A172 (cell line): Measurements from ENCODE around the gene GJB1. TPM values are rescaled to one million over a fixed set of nuclear protein-coding genes. Genes with fewer than 3 reads are reported as not detected.
"Not testable (repeated sequence)": the region's sequence is repeated elsewhere in the genome, so short reads cannot be mapped to it uniquely, and the experiment has no call there.

Experiments
- DNase-seq: peaks from one replicate; pipeline ENCODE4 v3.0.0-alpha.2; 2015; ENCODE audit warnings: low spot score
- total RNA-seq: library from RNA; depleted of rRNA; stranded (reverse); fragments of >200 nt; shearing (Covaris generic); gene quantifications from 2 replicates; pipeline ENCODE4 v1.2.3, GENCODE V29; 2014; rRNA removed

GJB1 gene
- total RNA-seq, result not detected in 2 replicates

DNA sequence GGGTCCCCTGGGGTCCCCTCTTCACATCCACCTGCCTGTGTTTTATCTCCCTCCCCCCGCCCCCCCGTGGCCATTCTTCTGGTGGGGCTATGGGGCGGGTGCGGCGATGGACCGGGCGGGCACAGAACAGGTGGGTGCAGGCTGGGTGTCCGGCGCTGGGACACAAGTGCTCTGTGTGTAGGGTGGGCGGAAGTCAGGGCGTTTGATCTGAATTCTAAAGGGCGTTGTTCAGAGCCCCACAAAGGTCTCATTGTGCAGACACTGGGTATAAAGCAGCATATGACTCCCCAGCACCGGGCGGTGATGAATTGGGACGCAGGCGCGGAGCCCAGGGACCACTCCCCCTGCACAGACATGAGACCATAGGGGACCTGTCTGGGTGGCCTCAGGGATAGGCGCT is at the start of gene GJB1:
GJB1 (plus strand) TSS at position 296 of the 400 bp plus-strand sequence. CDS start 484 bp downstream, outside the sequence.
- DNase-seq, result no peak

DNA sequence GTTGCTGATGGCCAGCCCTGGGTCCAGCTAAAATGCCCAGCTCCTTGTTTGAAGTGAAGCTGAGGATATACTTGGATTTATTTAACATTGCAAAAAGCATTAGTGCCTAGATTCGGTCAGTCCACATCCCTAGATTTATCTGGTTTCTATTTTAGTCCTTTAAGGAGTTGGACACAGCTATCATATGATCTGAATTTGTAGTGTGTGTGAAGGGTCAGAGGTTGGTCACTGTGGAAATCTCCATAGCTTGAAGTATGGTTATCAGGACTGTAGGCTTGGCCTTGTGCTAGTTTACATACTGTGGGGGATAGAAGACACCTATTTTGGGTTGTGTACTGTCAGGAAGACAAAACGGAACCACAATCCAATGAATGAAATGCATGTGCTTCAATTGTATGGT is 49.6 kb upstream of the GJB1 start:
- no peak for DNase-seq

DNA sequence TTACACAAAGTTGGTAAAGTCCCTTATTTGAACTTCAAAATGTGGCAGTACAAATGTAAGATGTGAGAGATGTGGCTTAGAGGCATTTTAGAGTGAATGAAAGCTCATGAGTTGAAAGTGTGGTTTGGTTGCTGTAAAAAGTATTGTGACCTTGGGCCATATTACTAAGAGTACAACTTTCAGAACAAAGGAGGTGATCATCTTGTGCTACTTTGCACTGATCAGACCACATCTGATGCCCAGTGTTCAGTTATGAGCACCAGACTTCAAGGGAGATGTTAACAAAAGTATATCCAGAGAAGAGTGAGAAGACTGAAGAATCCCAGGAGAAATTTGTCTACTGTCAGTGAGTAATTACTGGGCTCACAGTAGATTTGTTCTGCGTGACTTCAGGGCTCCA is 48.2 kb upstream of the GJB1 start:
- no peak for DNase-seq

DNA sequence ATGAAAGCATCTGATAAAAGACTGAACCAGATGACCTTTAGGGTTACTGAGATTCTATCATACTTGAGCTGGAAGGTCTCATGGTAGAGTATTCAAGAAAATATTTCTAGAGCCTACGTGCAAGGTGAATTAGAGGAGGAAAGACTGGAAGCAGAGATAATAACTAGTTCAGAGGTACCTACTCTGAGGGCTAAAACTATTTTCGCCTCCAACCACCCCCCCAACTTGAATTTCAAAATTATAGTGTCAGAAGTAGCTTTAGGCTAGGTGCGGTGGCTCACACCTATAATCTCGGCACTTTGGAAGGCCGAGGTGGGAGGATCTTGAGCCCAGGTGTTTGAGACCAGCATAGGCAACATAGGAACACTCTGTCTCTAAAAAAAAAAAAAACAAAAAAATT is 47.5 kb upstream of the GJB1 start:
- no peak for DNase-seq

DNA sequence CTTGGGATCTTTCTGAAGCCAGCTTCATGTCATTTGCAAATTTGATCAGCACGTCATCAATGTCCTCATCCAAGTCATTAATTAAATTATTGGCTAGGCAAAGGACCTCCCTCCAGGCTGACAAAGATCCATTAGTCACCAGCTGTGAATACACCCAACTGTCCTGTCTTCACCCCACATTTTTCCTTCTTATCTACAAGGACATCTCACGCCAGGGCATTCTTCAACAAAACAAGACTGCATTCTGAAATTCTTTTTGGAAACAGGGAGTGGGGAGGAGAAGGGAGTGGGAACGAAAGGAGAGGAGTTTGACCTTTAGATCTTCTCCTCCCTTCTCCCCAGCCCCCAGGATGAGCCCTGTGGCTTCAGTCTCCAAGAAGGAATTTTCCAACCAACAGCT is 45.7 kb upstream of the GJB1 start:
- no peak for DNase-seq

DNA sequence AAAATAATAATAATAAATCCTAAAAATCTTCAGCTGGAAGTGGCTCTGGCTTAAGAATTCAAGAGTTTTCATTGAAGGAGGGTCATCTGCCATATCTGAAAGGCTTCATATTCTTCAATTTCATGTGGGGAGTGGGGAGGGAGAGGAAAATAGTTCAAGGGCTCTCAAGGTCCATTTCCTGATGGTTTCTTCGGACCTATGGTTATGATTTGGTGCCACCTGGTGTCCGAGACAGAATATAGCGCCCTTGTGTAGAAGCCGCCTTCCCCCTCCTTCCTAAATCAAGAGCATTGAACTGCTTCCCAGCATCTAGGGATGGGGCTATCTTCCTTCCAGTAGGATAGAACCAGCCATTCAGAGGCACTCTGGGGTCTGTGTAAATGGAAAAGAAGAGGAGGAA is 44.1 kb upstream of the GJB1 start:
- peak; percentile 62 for DNase-seq

DNA sequence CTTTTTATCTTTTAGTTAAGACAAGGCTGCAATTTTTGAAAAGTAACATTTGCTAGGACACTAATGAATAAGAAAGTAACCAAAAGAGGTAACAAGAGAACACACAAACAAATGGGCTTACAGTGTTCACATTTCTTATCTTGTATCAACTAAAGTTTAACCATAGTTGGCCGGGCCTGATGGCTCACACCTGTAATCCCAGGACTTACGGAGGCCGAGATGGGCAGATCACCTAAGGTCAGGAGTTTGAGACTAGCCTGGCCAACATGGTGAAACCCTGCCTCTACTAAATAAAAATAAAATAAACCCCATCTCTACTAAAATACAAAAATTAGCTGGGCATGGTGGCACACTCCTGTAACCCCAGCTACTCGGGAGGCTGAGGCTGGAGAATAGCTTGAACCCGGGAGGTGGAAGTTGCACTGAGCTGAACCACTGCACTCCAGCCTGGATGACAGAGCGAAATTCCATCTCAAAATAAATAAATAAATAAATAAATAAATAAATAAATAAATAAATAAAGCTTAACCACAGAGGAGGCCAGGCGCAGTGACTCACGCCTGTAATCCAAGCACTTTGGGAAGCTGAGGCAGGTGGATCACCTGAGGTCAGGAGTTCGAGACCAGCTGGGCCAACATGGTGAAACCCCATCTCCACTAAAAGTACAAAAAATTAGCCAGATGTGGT is 42.3 kb upstream of the GJB1 start:
- DNase-seq, result not testable (repeated sequence)

DNA sequence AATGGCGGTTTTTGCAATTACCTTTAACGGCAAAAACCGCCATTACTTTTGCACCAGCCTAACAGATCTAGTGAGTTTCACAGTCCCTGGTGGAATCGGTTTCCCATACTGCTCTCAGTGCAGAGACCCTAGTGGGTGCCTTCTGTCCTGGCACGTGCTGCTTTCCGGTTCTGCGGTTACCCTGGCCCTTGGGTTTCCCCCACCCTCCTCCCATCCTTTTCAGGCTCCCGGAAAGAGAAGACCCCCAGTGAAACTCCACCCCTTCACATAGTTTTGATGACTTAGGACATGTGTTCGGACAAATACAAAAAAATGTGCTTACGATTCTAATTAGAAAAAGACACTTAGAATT is 41.5 kb upstream of the GJB1 start:
- peak; percentile 20 for DNase-seq

DNA sequence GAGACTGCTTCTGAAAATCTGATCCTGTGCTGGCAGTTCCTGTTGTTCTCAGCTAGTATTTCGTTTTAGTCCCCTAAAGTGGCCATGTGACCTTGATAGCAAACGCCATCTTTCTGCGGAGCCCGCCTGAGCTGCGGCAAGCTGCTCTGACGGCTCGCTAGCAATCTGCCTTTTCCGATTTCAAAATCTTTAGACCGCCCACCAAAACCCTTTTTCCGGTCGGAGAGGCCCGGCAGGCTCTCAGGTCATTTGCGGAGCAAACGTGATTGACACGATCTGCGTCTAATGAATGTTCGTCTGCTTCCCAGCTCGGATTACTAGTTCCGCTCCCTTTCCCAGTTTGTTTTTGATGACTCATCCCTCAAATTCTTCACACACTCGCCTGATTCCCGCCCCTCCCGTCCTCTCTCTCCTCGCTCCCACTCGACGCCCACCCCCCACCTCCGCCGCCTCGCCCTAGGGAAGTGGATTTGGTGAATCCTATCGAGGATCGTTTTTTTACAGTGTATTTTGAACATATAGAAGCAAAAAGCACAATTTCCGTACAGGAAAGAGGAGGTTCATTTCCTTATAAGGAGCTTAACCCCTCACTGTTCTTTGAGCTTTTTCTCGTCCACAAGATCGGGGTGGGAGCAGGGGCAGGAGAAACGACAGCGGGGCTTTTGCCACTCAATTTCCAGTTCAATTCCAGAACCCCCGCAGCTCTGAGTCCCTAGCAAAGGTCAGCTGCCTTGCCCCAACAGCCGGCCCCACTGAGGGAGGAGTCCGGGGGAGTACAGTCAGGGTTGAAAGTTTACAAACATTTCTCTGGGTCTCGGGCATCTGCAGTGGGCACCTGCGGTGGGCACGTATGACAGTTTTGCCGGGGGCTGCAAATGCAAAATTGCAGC is 40.9 kb upstream of the GJB1 start:
- peak; percentile 97 for DNase-seq

DNA sequence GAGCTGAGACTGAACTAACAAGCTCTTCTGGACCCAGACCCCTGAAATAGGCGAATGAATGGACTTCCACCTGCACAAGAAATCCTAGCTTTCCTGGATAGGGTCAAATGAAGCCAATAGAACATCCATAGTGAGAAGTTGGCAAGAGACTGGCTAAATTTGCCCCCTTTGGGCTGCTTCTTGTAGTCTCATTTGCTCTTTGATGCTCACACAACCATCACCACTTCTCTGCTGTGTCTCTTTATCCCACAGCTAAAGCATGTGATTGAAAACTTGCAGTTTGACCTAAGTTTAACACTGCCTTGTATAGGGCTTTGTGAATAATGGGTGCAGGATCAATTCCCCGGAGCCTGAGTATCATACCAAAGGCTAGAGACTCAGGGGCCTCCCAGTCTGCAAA is 40.2 kb upstream of the GJB1 start:
- DNase-seq, result no peak

DNA sequence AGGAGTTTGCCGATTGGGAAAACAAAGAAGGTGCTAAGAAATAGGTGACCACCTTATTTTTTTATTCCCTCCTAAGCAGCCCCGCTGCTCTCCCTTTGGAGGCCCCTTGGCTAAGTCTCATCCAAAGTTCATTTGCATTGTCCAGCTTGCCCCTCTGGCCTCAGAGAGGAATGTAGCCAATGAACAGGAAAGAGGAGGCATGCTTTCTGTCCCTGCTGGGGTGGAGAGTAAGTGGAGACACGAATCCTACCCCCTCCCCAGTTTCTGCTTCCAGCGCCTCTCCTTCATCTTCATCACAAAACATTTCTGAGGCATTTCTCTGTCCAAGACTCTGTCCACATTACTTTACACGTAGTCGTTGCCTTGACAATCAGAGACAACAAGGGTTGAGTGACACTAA is 39.7 kb upstream of the GJB1 start:
- no peak for DNase-seq

DNA sequence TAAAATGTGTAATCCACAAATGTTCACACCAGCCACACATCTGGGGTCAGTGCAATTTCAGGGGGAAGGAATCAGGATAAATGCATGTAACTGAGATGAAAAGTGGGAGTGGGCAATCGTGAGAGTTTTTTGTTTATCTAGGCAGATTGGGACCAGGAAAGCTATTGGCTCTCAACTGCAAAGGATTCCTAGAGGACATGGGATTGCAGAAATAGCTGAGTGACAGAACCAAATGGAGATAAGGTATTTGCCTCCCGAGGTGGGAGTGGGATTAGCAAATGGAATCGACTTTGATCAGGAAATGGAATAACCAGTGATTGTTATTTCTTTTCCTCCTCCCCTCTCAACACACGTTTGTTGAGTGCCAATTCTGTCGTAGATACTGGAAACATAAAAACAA is 38.9 kb upstream of the GJB1 start:
- no peak for DNase-seq

DNA sequence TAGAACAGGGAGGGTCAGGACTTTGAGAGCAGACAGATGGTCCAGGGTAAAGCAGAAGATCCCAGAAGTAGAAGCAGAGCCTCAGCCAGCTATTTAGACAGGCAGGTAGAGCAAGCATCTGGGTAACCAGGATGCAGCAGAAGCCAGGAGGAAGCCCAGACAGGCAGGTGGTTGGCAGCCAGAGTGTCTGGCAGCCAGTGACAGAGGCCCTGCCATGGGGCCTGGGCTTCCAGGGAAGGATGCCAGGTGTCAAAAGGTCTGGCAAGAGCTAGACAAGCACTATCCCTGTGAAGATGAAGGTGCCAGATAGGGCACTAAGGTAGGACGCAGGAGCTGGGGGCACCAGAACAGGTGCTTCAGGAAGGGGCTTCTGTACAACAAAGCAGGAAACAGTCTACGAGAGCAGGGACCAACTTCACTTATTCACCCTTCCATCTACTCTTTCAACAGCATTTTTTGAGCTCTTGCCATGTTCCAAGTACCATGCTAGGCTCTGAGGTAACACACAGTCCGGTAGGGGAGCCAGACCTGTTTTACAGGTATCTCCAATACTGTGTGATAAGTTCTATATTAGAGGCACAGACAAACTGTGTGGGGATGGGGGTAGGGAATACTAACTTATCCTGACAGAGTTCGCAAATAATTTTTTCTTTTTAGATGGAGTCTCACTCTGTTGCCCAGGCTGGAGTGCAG is 38.1 kb upstream of the GJB1 start:
- no peak for DNase-seq

DNA sequence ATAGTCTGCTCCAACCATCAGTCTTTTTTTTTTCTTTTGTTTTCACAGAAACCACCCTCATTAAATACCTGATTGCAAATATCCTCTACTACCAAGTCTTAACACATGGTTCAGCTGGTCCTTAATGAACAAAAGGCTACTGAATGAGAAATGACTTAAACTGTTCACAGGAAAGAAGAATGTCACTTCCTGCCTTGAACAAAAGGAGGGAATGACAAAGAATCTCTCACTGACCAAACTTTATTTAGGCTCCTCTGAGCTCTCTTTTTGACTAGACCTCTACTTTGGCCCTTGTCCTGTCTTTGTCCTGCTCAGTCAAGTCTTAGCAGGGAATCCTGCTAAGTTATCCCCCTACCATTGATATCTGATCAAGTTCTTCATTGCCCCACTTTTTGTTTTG is 31.8 kb upstream of the GJB1 start:
- DNase-seq, result no peak

DNA sequence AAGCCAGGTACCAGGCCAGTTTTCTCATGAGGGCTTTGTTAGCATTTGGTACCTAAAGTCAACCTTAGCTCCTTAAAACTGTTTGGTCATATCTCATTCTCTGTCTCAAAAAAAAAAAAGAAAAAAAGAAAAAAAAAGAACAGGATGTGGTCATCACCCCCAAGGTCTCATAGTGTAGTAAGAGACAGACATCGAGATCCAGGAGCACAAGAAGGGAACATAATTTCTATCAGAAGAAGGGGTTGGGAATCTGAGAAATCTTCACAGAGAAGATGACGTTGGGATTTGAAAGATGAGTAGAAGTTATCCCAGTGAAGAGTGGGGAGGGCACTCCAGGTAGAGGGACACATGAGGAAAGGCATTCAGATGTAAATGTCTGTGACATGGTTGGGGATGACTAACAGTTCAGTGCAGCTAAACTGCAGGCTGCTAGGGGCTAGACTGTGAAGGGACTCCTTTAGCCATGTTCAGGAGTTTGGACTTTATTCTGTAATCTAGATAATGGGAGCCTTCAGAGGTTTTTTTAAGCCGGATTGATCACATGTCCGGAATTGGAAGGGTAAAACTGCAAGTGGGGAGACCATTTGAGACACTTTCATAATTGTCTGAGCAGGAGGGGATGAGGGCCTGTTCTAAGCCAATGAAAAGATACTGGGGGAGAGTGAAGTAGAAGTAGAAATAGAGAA is 26.9 kb upstream of the GJB1 start:
- DNase-seq, result no peak

DNA sequence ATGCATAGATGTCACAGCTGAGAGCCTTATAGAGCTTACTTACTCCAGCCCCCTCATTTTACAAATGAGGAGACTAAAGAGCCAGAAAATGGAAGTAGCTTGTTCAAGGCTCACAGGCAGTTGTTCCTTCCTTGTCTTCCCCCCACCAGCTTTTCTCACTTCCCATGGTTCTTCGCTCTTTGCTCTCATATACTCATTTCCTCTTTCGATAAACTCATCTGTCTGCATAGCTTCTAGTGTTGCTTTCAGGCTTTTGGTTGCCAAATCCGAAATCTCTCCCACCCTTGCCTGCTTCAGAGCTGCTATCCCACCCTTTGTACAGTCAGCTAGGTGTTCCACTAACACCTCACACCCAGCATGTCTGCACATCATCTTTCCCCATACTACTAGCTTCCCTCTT is 25.0 kb upstream of the GJB1 start:
- DNase-seq, result no peak

DNA sequence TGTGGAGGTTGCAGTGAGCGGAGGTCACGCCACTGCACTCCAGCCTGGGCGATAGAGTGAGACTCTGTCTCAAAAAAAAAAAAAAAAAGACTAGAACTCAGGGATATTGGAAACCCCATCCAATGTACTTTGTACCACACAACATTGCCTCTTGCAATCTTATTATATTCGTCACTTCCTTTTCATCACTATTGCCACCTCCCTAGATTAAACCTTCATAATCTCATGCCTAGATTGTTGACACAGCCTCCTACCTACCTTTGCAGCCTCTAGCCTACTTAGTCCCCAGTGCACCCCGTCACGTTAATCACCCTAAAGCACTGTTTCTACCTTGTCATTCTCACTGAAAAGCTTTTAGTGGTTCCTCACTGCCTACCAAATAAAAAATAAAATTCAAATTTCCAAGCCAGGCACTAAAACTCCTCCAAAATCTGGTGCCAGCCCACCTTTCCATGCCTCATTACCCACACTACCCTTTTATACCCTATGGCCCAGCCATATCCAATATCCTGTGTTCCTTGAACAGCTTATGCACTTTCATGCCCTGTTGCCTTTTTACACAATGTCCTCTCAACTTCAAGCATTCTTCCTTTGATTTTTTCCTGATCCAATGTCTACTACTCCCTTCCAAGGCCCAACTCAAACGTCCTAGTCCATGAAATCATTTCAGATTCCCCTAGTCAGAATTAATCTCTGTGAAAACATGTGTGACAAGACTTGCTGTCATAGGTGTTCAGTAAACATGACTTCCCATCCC is 23.6 kb upstream of the GJB1 start:
- DNase-seq, result no peak

DNA sequence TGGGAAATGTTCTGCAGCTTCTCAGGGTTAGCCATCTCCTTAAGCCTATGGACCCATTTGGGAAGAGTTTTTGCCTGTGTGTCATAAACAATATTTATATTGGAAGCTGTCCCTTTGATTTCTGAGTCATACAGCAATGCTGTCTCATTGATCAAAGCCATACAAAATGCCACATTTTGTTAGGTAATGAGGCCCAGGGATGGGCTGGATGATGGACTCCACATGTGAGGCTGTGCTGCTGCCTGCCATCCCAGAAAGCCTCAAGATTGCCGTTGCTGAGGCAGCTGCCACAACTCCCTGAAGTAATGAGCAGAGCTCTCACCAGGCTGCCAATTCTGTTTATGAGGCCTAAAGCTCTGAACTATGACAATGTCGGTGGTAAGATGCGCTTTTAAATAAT is 12.2 kb upstream of the GJB1 start:
- no peak for DNase-seq

DNA sequence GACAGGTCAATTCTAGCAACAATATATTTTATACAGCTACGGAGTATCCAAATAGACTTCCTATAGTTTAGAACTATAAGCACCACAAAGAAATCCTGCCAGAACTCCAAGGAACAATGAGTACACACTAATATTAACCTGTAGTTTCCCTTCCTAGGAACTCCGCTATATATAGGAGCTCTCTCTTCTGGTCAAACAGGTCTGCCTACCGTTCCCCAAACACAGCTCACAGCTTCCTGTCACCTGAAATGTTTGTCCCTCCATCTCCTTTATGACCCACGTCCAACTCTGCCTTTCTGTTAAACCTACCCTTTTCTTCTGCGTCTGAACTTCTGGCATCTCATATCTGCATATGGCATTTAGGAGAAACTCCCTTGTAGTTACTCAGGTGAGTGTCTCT is 10.5 kb upstream of the GJB1 start:
- no peak for DNase-seq

DNA sequence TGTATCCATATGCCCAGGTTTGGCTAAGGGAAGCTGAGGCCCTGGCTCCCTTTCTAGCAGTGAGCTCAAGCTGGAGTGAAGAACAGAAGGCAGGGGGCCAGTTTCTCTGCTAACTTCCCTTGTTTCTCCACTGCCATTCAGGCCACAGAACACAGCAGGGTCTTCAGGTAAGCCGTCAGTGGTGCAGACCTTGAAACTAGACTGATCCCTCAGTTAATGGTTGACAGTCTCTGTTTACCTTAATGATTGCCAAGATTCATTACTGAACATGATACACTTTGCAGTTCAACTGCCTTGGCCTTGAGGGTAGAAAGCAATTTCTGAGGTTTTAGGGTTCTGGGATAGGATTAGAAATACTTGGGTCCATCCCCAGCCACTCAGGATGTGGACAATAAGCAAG is 8.9 kb upstream of the GJB1 start:
- DNase-seq, result no peak

DNA sequence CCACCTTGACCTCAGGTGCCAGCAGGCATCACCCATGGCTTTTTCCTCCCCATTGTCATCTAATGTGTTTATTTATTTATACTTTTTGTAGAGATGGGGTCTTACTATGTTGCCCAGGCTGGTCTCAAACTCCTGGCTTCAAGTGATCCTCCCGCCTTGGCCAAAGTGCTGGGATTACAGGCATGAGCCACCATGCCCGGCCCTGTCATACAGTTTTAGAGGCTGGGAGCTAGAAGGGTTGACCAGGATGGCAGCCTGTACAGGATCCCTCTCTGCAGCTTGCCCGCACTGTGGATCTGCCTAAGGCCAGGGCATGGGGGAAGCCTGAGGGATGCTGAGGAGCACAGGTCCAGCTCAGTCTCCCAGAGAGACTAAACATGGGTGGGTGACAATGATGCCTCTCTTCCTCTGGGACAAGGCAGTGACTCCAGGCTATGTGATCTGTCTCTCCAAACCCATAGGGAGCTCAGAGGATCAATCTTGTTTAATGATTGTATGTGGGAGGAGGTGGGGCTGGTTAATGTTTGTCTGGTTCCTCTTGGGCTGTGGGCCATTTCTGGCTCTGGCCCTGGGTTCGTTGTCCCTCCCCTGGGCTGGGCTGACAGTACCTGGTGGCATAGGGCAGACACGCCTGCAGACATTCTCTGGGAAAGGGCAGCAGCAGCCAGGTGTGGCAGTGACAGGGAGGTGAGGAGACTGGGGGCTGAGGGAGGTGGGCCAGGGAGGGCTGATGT is 8.3 kb upstream of the GJB1 start:
- no peak for DNase-seq
